Raji (cell line): ENCODE measurements around the gene SPATA21.

ENCODE experiments used
- POLR2A ChIP-seq: IDR thresholded peaks from 2 replicates; pipeline ENCODE4 v1.6.1; 2011; ENCODE audit warnings: low read depth, low read length, control low read depth; ENCODE audit not compliant: insufficient read depth

The SPATA21 gene

DNA sequence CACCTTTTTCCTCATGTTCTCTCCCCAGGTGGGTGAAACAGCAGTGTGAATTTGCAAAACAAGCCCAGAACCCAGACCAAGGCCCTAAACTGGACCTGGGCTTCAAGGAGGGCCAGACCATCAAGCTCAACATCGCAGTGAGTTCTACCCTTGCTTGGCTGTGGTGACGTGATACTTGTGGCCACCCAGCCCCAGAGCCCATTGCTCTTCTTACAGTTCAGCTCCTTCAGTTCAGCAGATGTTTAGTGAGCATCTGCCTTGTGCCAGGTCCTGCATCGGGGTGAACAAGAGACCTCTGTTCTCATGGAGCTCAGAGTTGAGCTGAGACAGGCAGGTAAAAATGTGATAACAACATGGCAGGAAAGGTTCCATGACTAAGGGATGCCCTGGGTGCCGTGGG, 11.8 kb upstream of the SPATA21 start:
- no peak for TF ChIP-seq POLR2A

- no peak for TF ChIP-seq POLR2A
Measured at GRCh38 chr1:16447641-16448040, 10.4 kb upstream of the SPATA21 start.

DNA sequence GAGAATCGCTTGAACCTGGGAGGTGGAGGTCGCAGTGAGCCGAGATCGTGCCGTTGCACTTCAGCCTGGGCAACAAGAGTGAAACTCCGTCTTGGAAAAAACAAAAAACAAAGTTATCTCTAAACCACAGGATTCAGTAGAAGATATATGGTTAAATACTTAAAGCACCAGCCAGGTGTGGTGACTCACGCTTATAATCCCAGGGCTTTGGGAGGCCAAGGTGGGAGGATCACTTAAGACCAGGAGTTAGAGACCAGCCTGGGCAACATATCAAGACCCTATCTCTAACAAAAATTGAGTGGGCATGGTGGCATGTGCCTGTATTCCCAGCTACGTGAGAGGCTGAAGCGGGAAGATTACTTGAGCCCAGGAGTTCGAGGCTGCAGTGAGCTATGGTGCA, 8.9 kb upstream of the SPATA21 start:
- TF ChIP-seq POLR2A, result no peak

DNA sequence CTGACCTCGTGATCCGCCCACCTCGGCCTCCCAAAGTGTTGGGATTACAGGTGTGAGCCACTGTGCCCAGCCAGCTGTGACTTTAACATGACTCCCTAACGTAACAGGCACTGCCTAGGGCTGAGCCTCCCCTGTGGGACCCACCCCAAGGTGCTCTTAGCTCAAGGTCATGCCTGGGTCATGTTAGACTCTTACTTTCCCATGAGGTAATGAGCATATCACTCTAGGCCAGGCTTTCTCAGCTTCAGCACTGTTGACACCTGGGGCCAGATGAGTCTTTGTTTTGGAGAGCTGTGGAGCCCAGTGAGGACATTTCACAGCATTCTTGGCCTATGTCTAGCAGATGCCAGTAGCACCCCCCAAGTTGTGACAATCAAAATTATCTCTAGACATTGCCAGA, 7.8 kb upstream of the SPATA21 start:
- no peak for TF ChIP-seq POLR2A

DNA sequence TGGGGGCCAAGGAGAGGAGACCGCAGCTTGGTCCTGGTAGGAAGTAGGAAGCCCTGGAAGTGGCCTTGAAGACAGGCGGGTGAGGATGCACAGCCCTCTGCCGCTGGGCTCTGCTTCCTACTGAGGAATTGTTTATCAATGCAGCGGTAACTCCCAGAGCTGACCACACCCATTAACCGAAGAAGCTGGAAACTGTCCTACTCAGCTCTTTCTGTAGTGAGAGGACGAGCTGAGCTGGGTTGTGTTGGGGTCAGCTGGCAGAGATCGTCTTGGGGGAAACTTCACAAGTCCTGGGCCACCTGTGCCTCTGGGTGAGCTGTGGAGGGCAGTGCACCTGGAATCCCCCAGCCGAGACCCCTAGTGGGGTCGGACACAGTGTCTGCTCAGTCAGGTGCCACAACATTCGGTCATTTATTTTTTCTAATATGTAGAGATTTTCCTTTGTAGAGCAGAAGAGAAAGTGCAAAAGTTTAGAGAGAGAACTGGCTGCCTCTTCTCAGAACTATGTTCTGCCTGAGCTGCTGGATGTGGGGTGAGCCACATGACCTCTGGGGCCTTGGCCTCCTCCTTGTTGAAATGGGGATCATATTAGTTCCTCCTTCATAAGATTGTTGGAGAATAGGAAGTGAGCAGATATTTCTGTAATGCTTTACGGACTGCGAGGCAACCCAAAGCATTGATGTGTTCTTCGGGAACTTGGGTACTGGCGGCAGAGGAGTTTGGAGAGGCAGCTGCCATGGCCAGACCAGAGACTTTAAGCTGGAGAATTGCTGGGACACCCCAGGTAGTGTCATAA, 6.9 kb upstream of the SPATA21 start:
- TF ChIP-seq POLR2A, result no peak

DNA sequence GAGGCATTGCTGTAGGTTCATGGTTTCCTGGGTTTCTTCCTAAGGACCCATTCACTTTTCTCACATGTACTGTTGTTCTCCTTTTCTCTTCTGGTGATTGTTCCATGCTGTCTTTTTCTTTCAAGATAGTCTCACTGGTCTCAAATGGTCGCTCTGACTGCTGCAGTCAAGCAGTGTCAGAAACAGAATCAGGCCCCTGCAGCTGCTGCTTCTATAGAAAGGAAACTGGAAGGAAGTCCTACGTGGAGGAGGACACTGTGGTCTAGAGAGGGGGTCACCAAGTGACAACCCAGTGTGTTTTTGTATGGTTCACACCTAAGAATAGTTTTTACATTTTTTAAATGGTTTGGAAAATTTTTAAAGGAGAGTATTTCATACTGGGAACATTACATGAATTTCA, 5.7 kb upstream of the SPATA21 start:
- TF ChIP-seq POLR2A, result no peak

GRCh38 chr1:16442265-16442664, 5.0 kb upstream of the SPATA21 start:
- TF ChIP-seq POLR2A, result 0 out of 2 replicates have a peak, but pooled peaks have one; percentile 11

GRCh38 chr1:16441282-16441665, 4.0 kb upstream of the SPATA21 start:
- no peak for TF ChIP-seq POLR2A

DNA sequence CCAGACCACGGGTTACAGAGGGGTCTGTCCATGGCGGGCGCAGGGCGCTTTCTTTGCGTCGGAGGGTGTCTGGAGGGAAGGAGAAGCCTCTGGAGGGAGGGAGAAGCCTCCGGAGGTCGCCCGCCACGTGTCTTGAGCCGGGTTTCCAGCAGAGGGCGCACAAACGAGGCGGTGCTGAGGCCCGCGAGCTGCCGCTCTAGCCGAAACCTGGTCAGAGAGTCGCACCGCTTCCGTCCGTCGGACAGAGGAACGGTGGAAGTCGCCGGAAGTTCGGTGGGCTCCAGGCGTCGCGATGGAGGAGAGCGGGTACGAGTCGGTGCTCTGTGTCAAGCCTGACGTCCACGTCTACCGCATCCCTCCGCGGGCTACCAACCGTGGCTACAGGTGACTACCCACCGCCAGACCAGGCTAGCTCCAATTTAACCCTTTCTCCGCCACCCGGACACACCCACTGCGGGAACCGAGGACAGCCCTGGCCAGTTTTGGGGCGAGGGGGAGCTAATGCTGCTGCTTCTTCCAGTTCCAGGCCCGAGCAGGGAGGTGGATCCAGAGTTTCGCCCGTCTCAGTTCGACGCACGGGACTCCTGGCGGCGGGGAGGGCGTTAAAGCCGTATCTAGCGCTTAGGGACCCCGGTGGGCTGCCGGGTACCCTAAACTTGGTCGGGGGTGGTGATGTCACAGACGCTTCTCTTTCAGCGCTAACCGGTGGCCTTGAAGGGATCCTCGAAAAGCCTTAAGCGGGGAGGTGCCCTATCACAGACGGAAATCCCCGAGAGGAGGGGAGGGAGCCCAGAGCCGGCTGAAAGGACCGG, 3.5 kb upstream of the SPATA21 start, which contains the start of gene NECAP2:
Gene NECAP2 (plus strand): TSS at position 255 of the 812 bp plus-strand sequence. CDS start 38 bp downstream, at position 293.
- TF ChIP-seq POLR2A, result peak; percentile 100

DNA sequence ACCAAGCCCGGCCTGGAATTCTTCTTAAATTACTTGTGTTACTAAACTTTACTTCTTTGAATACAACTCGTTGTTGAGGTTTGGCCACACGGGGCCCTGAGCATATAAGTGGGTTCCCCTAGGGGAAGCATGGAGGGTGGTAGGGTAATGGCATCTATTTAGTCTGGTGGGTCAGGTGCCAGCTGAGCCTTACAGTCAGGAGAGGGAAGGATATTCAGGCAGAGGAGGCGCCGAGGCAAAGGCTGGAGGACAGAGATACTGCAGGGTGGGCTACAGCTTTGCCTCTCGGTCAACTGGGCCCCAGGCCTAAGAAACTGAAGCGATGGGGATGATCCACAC, 2.9 kb upstream of the SPATA21 start:
- no peak for TF ChIP-seq POLR2A

DNA sequence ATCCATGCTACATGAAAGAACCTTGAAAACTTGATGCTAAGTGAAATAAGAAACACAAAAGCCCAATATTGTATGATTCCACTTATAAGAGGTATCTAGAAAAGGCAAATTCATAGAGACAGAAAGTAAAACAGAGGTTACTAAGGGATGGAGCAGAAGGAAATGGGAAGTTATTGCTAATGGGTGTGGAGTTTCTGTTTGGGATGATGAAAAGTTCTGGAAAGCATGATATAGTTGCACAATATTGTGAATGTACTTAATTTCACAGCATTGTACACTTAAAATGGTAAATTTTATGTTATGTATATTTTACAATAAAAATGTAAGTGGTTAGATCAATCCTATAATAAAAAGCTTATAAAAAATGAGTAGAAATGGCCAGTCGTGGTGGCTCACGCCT, 1.7 kb upstream of the SPATA21 start:
- no peak for TF ChIP-seq POLR2A

DNA sequence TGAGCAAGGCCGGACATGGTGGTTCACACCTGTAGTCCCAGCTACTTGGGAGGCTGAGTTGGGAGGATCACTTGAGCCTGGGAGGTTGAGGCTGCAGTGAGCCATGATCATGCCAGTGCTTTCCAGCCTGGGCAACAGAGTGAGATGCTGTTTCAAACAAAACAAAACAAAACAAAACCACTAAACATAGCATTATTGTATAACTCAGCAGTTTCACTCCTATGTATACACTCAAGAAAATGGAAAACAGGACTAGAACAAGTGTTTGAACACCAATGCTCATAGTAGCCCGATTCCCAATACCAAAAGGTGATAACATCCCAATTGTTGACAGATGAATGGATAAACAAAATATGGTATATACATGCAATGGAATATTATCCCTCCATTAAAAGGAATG, 1.3 kb upstream of the SPATA21 start:
- TF ChIP-seq POLR2A, result no peak

GRCh38 chr1:16434501-16434900, 2.7 kb downstream of the SPATA21 start:
- TF ChIP-seq POLR2A, result no peak

- no peak for TF ChIP-seq POLR2A
Measured at GRCh38 chr1:16434007-16434406, 3.2 kb downstream of the SPATA21 start.

DNA sequence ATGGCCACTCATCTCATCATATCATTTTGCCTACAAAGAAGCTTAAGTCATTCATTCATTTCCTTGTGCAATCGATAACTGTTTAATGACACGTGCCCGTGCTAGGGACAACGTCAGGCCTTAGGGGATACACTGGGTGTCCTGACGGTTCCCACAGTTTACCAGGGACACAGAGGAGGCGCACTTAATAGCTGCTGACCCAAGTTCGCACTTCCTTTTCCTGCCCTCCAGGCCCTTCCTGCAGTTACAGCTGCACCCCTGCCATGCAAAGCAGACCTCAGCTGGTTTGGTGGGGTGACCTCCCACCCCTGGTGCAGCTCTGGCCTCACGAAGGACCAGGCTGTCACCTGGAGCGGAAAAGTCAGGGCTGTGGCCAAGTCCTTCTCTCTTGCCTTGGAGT, 4.2 kb downstream of the SPATA21 start:
- TF ChIP-seq POLR2A, result peak; percentile 45

DNA sequence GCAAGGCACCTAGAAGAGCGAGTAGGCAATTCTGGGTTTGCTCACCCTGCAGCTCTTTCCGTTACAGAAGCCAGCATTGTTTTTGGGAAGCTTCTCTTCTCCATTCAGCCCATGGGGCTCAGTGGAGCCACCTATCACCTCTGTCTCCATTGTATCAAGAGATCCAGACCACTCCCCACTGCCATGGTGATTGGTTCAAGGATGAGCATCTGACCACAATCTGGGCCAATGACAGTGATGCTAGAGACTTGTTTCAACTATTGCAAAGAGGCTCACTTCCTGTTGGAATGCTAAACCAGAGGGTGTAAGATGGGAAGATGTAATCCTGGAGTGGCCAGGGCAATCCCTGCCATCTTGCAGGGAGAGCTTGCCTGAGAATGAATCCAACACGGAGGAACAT, 6.6 kb downstream of the SPATA21 start:
- no peak; the same call in 1 of the 2 replicates for TF ChIP-seq POLR2A

DNA sequence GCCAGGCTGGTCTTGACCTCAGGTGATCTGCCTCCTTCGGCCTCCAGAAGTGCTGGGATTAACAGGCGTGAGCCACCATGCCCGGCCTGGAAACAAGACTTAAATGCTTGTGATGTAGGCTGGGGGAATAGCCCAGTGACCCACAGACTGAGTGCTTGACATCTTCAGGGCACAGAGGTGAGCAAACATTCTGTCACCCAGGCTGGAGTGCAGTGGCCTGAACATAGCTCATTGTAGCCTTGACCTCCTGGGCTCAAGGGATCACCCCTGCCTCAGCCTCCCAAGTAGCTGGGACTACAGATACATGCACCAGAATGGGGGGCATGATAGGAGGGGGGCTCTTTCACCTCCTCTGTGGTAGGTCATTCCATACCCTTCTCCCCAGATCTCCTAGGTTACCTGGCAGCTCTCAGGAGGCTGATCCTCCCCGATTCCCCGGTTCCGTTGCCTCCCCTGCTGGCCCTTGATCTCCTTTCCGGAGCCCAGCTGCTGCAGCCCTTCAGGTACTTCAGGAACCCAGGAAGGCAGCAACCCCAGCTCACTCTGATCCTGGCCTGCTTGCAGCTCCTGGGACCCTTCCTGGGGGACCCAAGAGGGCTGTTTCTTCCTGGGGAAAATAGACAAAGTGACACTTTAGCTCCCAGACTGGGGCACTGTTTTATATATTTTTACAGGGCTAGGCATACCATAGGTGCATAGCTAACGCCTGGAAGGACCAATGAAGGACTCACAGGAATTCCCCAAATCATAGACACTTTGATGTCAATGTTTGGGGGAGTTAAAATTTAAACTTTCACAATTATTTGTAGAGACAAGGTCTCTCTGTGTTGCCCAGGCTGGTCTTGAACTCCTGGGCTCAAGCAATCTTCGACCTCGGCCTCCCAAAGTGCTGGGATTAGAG, 11.8 kb downstream of the SPATA21 start:
- TF ChIP-seq POLR2A, result no peak
